Neural progenitor cell (in vitro differentiated cells): Measurements from ENCODE around the gene CUBN. TPM values are rescaled to one million over a fixed set of nuclear protein-coding genes. Genes with fewer than 3 reads are reported as not detected.

ENCODE experiments used
- DNase-seq: peaks from one replicate; pipeline ENCODE4 v3.0.0-alpha.2; 2016; ENCODE audit warnings: low spot score
- H2AFZ ChIP-seq: fragments of 200-600 bp; sonication (generic); replicated peaks from 2 replicates; pipeline ENCODE4 v1.6.1; 2016; ENCODE audit warnings: antibody characterized with exemption
- H3F3A ChIP-seq: fragments of 200-600 bp; sonication (generic); 2 replicates; pipeline ENCODE4 v1.6.1; 2016; ENCODE audit warnings: antibody characterized with exemption, low read depth
- H3K27ac ChIP-seq: fragments of 200-600 bp; sonication (generic); 2 replicates; pipeline ENCODE4 v1.5.1; 2016; ENCODE audit warnings: mild to moderate bottlenecking
- H3K27me3 ChIP-seq: fragments of 200-600 bp; sonication (generic); 2 replicates; pipeline ENCODE4 v1.6.1; 2016; ENCODE audit warnings: mild to moderate bottlenecking, moderate library complexity
- H3K36me3 ChIP-seq: fragments of 200-600 bp; sonication (generic); 2 replicates; pipeline ENCODE4 v1.5.1; 2016
- H3K4me1 ChIP-seq: fragments of 200-600 bp; sonication (generic); 2 replicates; pipeline ENCODE4 v1.6.1; 2016; ENCODE audit warnings: mixed run types
- H3K4me2 ChIP-seq: fragments of 200-600 bp; sonication (generic); 2 replicates; pipeline ENCODE4 v1.6.1; 2016
- H3K4me3 ChIP-seq: fragments of 200-600 bp; sonication (generic); 2 replicates; pipeline ENCODE4 v1.5.1; 2016
- H3K79me2 ChIP-seq: fragments of 200-600 bp; sonication (generic); 2 replicates; pipeline ENCODE4 v1.6.1; 2016; ENCODE audit warnings: low read depth
- H3K9ac ChIP-seq: fragments of 200-600 bp; sonication (generic); 2 replicates; pipeline ENCODE4 v1.6.1; 2016
- H3K9me3 ChIP-seq: fragments of 200-600 bp; sonication (generic); 2 replicates; pipeline ENCODE4 v1.5.1; 2016; ENCODE audit warnings: low read depth
- H4K20me1 ChIP-seq: fragments of 200-600 bp; sonication (generic); 2 replicates; pipeline ENCODE4 v1.6.1; 2016; ENCODE audit warnings: low read depth
- H3K27ac Mint-ChIP-seq: 3 replicates; pipeline ENCODE4 v1.8.0; 2021; ENCODE audit warnings: mixed read lengths
- H3K27me3 Mint-ChIP-seq: 2 replicates; pipeline ENCODE4 v1.8.0; 2022; ENCODE audit warnings: low read depth, mild to moderate bottlenecking, inconsistent platforms, moderate library complexity, mixed read lengths; ENCODE audit not compliant: insufficient read depth
- H3K36me3 Mint-ChIP-seq: 3 replicates; pipeline ENCODE4 v1.8.0; 2021; ENCODE audit warnings: mixed read lengths
- H3K4me1 Mint-ChIP-seq: 3 replicates; pipeline ENCODE4 v1.8.0; 2021; ENCODE audit warnings: mixed read lengths
- H3K4me3 Mint-ChIP-seq: 3 replicates; pipeline ENCODE4 v1.8.0; 2021; ENCODE audit warnings: mild to moderate bottlenecking, moderate library complexity, mixed read lengths
- H3K9me3 Mint-ChIP-seq: 3 replicates; pipeline ENCODE4 v1.8.0; 2020; ENCODE audit warnings: mixed read lengths
- CTCF ChIP-seq: fragments of 200-600 bp; sonication (generic); IDR thresholded peaks from 2 replicates; pipeline ENCODE4 v1.5.1; 2017; ENCODE audit warnings: antibody characterized with exemption, mild to moderate bottlenecking
- EZH2 ChIP-seq: fragments of 200-600 bp; sonication (generic); IDR thresholded peaks from 2 replicates; pipeline ENCODE4 v1.6.1; 2017; ENCODE audit warnings: antibody characterized with exemption, mild to moderate bottlenecking, moderate library complexity
- EZH2phosphoT487 ChIP-seq: fragments of 200-600 bp; sonication (generic); IDR thresholded peaks from 2 replicates; pipeline ENCODE4 v1.6.1; 2017; ENCODE audit warnings: antibody characterized with exemption
- total RNA-seq: library from RNA; depleted of rRNA; stranded (reverse); fragments of >200 nt; gene quantifications from 2 replicates; pipeline ENCODE4 v1.2.3, GENCODE V29; 2015; ENCODE audit warnings: low replicate concordance

The CUBN gene
- total RNA-seq, 1 donor from 2014 or later: 2.2 TPM

GRCh38 chr10:16816830-16817124 lies 312.8 kb downstream of the CUBN start:
- Histone ChIP-seq H2AFZ (peak overlapping the region; percentile 8), H3K79me2 (peaks cover 13% of the 10 kb centered on the region), H3K4me2 (peak overlapping the region; percentile 87), H4K20me1 (no peaks in the 10 kb centered on the region), H3K9ac (no peak overlapping the region), H3K4me3 (peak overlapping the region; percentile 66), H3F3A (no peaks in the 10 kb centered on the region), H3K4me1 (no peaks in the 10 kb centered on the region), H3K36me3 (no peaks in the 10 kb centered on the region), H3K9me3 (no peaks in the 10 kb centered on the region), H3K27me3 (peaks cover 15% of the 10 kb centered on the region), H3K27ac (no peak overlapping the region)
- DNase-seq: peak; percentile 13
- Mint-ChIP-seq H3K27me3 (peaks cover 2% of the 10 kb centered on the region), H3K27ac (peak overlapping the region; percentile 93), H3K36me3 (no peaks in the 10 kb centered on the region), H3K4me3 (peak overlapping the region; percentile 96), H3K9me3 (peaks cover 3% of the 10 kb centered on the region), H3K4me1 (peaks cover 11% of the 10 kb centered on the region)
- TF ChIP-seq EZH2: no peak
- TF ChIP-seq EZH2phosphoT487: no peak
- no peak for TF ChIP-seq CTCF

GRCh38 chr10:16816171-16816570 lies 313.4 kb downstream of the CUBN start:
- Mint-ChIP-seq H3K9me3 (no peaks in the 10 kb centered on the region), H3K27me3 (peaks cover 2% of the 10 kb centered on the region), H3K4me3 (peak overlapping the region; percentile 96), H3K27ac (peak overlapping the region; percentile 7), H3K36me3 (no peaks in the 10 kb centered on the region), H3K4me1 (peaks cover 11% of the 10 kb centered on the region)
- H3K4me3 ChIP-seq: peak overlapping the region; percentile 66
- H3K27ac ChIP-seq: no peak overlapping the region
- no peaks in the 10 kb centered on the region for H3K4me1 ChIP-seq
- no peaks in the 10 kb centered on the region for H4K20me1 ChIP-seq
- peaks cover 15% of the 10 kb centered on the region for H3K27me3 ChIP-seq
- TF ChIP-seq EZH2: no peak
- TF ChIP-seq EZH2phosphoT487: no peak
- no peak for TF ChIP-seq CTCF
- no peak overlapping the region for H2AFZ ChIP-seq
- no peaks in the 10 kb centered on the region for H3K36me3 ChIP-seq
- no peak overlapping the region for H3K9ac ChIP-seq
- H3K4me2 ChIP-seq: peak overlapping the region; percentile 87
- DNase-seq: no peak
- no peaks in the 10 kb centered on the region for H3F3A ChIP-seq
- no peaks in the 10 kb centered on the region for H3K9me3 ChIP-seq
- H3K79me2 ChIP-seq: peaks cover 13% of the 10 kb centered on the region

GRCh38 chr10:16814012-16814411 lies 315.6 kb downstream of the CUBN start:
- H3K4me1 ChIP-seq: no peaks in the 10 kb centered on the region
- no peaks in the 10 kb centered on the region for H4K20me1 ChIP-seq
- no peaks in the 10 kb centered on the region for H3K9me3 ChIP-seq
- DNase-seq: no peak
- Mint-ChIP-seq H3K4me3 (no peak overlapping the region), H3K4me1 (peaks cover 11% of the 10 kb centered on the region), H3K27ac (no peak overlapping the region), H3K9me3 (peaks cover 2% of the 10 kb centered on the region), H3K36me3 (no peaks in the 10 kb centered on the region), H3K27me3 (peaks cover 2% of the 10 kb centered on the region)
- H3K27ac ChIP-seq: no peak overlapping the region
- H3K27me3 ChIP-seq: peaks cover 9% of the 10 kb centered on the region
- no peak for TF ChIP-seq CTCF
- TF ChIP-seq EZH2phosphoT487: no peak
- no peak for TF ChIP-seq EZH2
- no peaks in the 10 kb centered on the region for H3K36me3 ChIP-seq
- no peaks in the 10 kb centered on the region for H3F3A ChIP-seq
- H3K79me2 ChIP-seq: peaks cover 13% of the 10 kb centered on the region
- H3K9ac ChIP-seq: no peak overlapping the region
- no peak overlapping the region for H3K4me3 ChIP-seq
- no peak overlapping the region for H3K4me2 ChIP-seq
- no peak overlapping the region for H2AFZ ChIP-seq

- Histone ChIP-seq H2AFZ (no peak overlapping the region), H3K36me3 (no peaks in the 10 kb centered on the region), H3K9ac (no peak overlapping the region), H3K79me2 (peaks cover 13% of the 10 kb centered on the region), H3K27ac (no peak overlapping the region), H3K4me2 (no peak overlapping the region), H4K20me1 (no peaks in the 10 kb centered on the region), H3K9me3 (no peaks in the 10 kb centered on the region), H3K4me3 (no peak overlapping the region), H3K4me1 (no peaks in the 10 kb centered on the region), H3F3A (no peaks in the 10 kb centered on the region), H3K27me3 (no peaks in the 10 kb centered on the region)
- Mint-ChIP-seq H3K27me3 (no peaks in the 10 kb centered on the region), H3K4me3 (no peak overlapping the region), H3K4me1 (peaks cover 6% of the 10 kb centered on the region), H3K9me3 (peaks cover 2% of the 10 kb centered on the region), H3K36me3 (peaks cover 1% of the 10 kb centered on the region), H3K27ac (no peak overlapping the region)
- DNase-seq: no peak
- TF ChIP-seq EZH2phosphoT487 (no peak), CTCF (no peak), EZH2 (no peak)
Measured at GRCh38 chr10:16812676-16813075, 316.9 kb downstream of the CUBN start.
